ENCODE results near the gene MSL1. TPM values are rescaled to one million over a fixed set of nuclear protein-coding genes. Genes with fewer than 3 reads are reported as not detected.

MSL1 gene
- total and polyA plus RNA-seq, 2 donors (not counting 1 experiment from before 2014, with no cell fraction given) = 52.4 to 86.3 TPM

DNA sequence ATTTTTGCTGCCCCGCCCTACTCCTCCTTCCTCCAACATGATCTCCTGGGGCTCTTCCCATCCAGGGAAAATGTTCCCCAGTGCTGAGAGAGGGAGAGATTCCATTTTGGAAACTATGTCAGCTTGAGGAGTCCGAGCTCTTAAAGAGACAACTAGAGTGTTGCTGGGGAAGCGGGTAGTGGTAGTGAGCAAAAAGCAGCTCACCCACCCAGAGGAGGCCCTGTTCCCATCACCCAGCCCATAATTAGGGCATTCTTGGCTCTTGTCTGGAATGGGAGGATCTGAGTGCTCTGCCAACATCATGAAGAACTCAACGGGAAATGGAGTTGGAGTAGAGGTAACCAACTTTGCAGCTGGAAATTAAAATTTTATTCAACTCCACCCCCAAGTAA, 9.1 kb upstream of the MSL1 start:
- H3K4me2 ChIP-seq (ENCODE audit: extremely low read depth, insufficient read depth, low read length) = peak overlapping the region; percentile 51
- peak overlapping the region; percentile 46 for H3K27ac ChIP-seq (ENCODE audit: insufficient read depth, low read length)
- no peak for DNase-seq (ENCODE audit: low read depth in 2 of 2)
- H3K4me1 ChIP-seq (ENCODE audit: control insufficient read depth, extremely low read depth, insufficient read depth, low read length) = peaks cover 52% of the 10 kb centered on the region
- no peak for TF ChIP-seq EZH2 (IDR thresholded peaks at IDR 0.05; ENCODE audit: low read length, missing control alignments)
- TF ChIP-seq, protein P1, sequence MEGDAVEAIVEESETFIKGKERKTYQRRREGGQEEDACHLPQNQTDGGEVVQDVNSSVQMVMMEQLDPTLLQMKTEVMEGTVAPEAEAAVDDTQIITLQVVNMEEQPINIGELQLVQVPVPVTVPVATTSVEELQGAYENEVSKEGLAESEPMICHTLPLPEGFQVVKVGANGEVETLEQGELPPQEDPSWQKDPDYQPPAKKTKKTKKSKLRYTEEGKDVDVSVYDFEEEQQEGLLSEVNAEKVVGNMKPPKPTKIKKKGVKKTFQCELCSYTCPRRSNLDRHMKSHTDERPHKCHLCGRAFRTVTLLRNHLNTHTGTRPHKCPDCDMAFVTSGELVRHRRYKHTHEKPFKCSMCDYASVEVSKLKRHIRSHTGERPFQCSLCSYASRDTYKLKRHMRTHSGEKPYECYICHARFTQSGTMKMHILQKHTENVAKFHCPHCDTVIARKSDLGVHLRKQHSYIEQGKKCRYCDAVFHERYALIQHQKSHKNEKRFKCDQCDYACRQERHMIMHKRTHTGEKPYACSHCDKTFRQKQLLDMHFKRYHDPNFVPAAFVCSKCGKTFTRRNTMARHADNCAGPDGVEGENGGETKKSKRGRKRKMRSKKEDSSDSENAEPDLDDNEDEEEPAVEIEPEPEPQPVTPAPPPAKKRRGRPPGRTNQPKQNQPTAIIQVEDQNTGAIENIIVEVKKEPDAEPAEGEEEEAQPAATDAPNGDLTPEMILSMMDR (conservative IDR thresholded peaks at IDR 0.05 in 1 of 2, IDR thresholded peaks at IDR 0.05 in 1 of 2; ENCODE audit: low read depth in 1 of 2, low read length in 2 of 2) = no peak
- no peak overlapping the region for H3K9ac ChIP-seq (ENCODE audit: insufficient read depth, low read length)
- no peaks in the 10 kb centered on the region for H3K79me2 ChIP-seq (ENCODE audit: control insufficient read depth, insufficient read depth, low read length)
- H2AFZ ChIP-seq (ENCODE audit: low read length) = peak overlapping the region; percentile 42
- H3K27me3 ChIP-seq (ENCODE audit: control insufficient read depth, insufficient read depth, low read length) = no peaks in the 10 kb centered on the region
- H4K20me1 ChIP-seq (ENCODE audit: control insufficient read depth, extremely low read depth, insufficient read depth, low read length) = no peaks in the 10 kb centered on the region
- peak overlapping the region in 1 of 4 experiments; percentile 15 for H3K4me3 ChIP-seq (replicated peaks in 1 of 4; ENCODE audit: control extremely low read depth in 1 of 4, insufficient read depth in 1 of 4, low read depth in 3 of 4, low read length in 4 of 4)
- H3K9me3 ChIP-seq (ENCODE audit: control insufficient read depth, insufficient read depth, low read depth, low read length) = no peaks in the 10 kb centered on the region
- no peaks in the 10 kb centered on the region for H3K36me3 ChIP-seq (ENCODE audit: control insufficient read depth, insufficient read depth, low read length)

- H4K20me1 ChIP-seq (ENCODE audit: control insufficient read depth, extremely low read depth, insufficient read depth, low read length) = no peaks in the 10 kb centered on the region
- TF ChIP-seq, protein P1 (conservative IDR thresholded peaks at IDR 0.05 in 1 of 2, IDR thresholded peaks at IDR 0.05 in 1 of 2; ENCODE audit: low read depth in 1 of 2, low read length in 2 of 2) = peak; percentile 75 to 90
- no peak for TF ChIP-seq EZH2 (IDR thresholded peaks at IDR 0.05; ENCODE audit: low read length, missing control alignments)
- no peaks in the 10 kb centered on the region for H3K36me3 ChIP-seq (ENCODE audit: control insufficient read depth, insufficient read depth, low read length)
- peak overlapping the region; percentile 80 for H3K27ac ChIP-seq (ENCODE audit: insufficient read depth, low read length)
- H3K27me3 ChIP-seq (ENCODE audit: control insufficient read depth, insufficient read depth, low read length) = no peaks in the 10 kb centered on the region
- no peaks in the 10 kb centered on the region for H3K9me3 ChIP-seq (ENCODE audit: control insufficient read depth, insufficient read depth, low read depth, low read length)
- no peak overlapping the region for H2AFZ ChIP-seq (ENCODE audit: low read length)
- DNase-seq (ENCODE audit: low read depth in 2 of 2) = peak; percentile 93 to 96
- peak overlapping the region; percentile 34 for H3K9ac ChIP-seq (ENCODE audit: insufficient read depth, low read length)
- H3K4me3 ChIP-seq (replicated peaks in 1 of 4; ENCODE audit: control extremely low read depth in 1 of 4, insufficient read depth in 1 of 4, low read depth in 3 of 4, low read length in 4 of 4) = peak overlapping the region in 3 of 4 experiments; percentile 9 to 47 (median 36)
- H3K4me2 ChIP-seq (ENCODE audit: extremely low read depth, insufficient read depth, low read length) = peak overlapping the region; percentile 67
- H3K79me2 ChIP-seq (ENCODE audit: control insufficient read depth, insufficient read depth, low read length) = no peaks in the 10 kb centered on the region
- peaks cover 47% of the 10 kb centered on the region for H3K4me1 ChIP-seq (ENCODE audit: control insufficient read depth, extremely low read depth, insufficient read depth, low read length)
These were observed 8.5 kb upstream of the MSL1 start for GRCh38 chr17:40113110-40113906.

DNA sequence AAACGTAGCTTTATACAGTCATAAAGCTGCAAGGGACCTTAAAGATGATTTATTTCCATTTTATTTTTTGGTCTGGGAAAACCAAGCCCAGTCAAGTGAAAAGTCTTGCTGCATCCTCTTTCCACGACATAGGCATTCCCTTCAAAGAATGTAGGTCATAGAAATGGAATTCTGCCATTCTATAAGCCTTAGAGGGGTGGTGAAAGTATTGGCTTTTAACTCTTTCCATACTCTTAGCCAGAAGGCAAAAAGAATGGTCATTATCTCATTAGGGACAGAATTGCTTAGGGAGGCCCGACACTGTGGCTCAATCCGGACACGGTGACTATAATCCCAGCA, 7.9 kb upstream of the MSL1 start:
- no peaks in the 10 kb centered on the region for H3K9me3 ChIP-seq (ENCODE audit: control insufficient read depth, insufficient read depth, low read depth, low read length)
- H2AFZ ChIP-seq (ENCODE audit: low read length) = no peak overlapping the region
- no peak overlapping the region for H3K9ac ChIP-seq (ENCODE audit: insufficient read depth, low read length)
- H3K36me3 ChIP-seq (ENCODE audit: control insufficient read depth, insufficient read depth, low read length) = no peaks in the 10 kb centered on the region
- peak overlapping the region in 2 of 4 experiments; percentile 36 to 47 for H3K4me3 ChIP-seq (replicated peaks in 1 of 4; ENCODE audit: control extremely low read depth in 1 of 4, insufficient read depth in 1 of 4, low read depth in 3 of 4, low read length in 4 of 4)
- H3K4me2 ChIP-seq (ENCODE audit: extremely low read depth, insufficient read depth, low read length) = peak overlapping the region; percentile 67
- TF ChIP-seq, protein P1 (conservative IDR thresholded peaks at IDR 0.05 in 1 of 2, IDR thresholded peaks at IDR 0.05 in 1 of 2; ENCODE audit: low read depth in 1 of 2, low read length in 2 of 2) = no peak
- no peak for TF ChIP-seq EZH2 (IDR thresholded peaks at IDR 0.05; ENCODE audit: low read length, missing control alignments)
- no peaks in the 10 kb centered on the region for H4K20me1 ChIP-seq (ENCODE audit: control insufficient read depth, extremely low read depth, insufficient read depth, low read length)
- peaks cover 45% of the 10 kb centered on the region for H3K4me1 ChIP-seq (ENCODE audit: control insufficient read depth, extremely low read depth, insufficient read depth, low read length)
- no peaks in the 10 kb centered on the region for H3K79me2 ChIP-seq (ENCODE audit: control insufficient read depth, insufficient read depth, low read length)
- no peaks in the 10 kb centered on the region for H3K27me3 ChIP-seq (ENCODE audit: control insufficient read depth, insufficient read depth, low read length)
- DNase-seq (ENCODE audit: low read depth in 2 of 2) = peak; percentile 28 to 68
- peak overlapping the region; percentile 80 for H3K27ac ChIP-seq (ENCODE audit: insufficient read depth, low read length)
